Progenitor cell of endocrine pancreas (in vitro differentiated cells): ENCODE measurements around the gene RBBP4. TPM values are rescaled to one million over a fixed set of nuclear protein-coding genes. Genes with fewer than 3 reads are reported as not detected.
"Not testable (repeated sequence)": the region's sequence is repeated elsewhere in the genome, so short reads cannot be mapped to it uniquely, and the experiment has no call there.

ENCODE experiments used
- DNase-seq: peaks from one replicate; pipeline ENCODE4 v3.0.0; 2021; ENCODE audit warnings: low spot score; ENCODE audit not compliant: unreplicated experiment
- H3K27ac Mint-ChIP-seq: 2 replicates; pipeline ENCODE4 v1.8.0; 2021; ENCODE audit warnings: mild to moderate bottlenecking, moderate library complexity, mixed read lengths
- H3K27me3 Mint-ChIP-seq: 2 replicates; pipeline ENCODE4 v1.8.0; 2021; ENCODE audit warnings: mixed read lengths
- H3K36me3 Mint-ChIP-seq: 2 replicates; pipeline ENCODE4 v1.8.0; 2022; ENCODE audit warnings: mixed read lengths; ENCODE audit not compliant: insufficient read depth
- H3K4me1 Mint-ChIP-seq: 2 replicates; pipeline ENCODE4 v1.8.0; 2021; ENCODE audit warnings: low read depth, mixed read lengths
- H3K4me3 Mint-ChIP-seq: 2 replicates; pipeline ENCODE4 v1.8.0; 2021; ENCODE audit warnings: low read depth, mild to moderate bottlenecking, moderate library complexity, mixed read lengths
- H3K9me3 Mint-ChIP-seq: 2 replicates; pipeline ENCODE4 v1.8.0; 2021; ENCODE audit warnings: low read depth, mixed read lengths
- total RNA-seq: library from RNA; stranded (reverse); gene quantifications from 2 replicates; pipeline ENCODE4 v1.2.1, GENCODE V29; 2021
- TF ChIP-seq, protein P1 (sequence below): fragments of 200-600 bp; sonication (generic); IDR thresholded peaks from one replicate; pipeline ENCODE4 v1.5.0; 2021; ENCODE audit warnings: antibody characterized with exemption, mild to moderate bottlenecking; ENCODE audit not compliant: unreplicated experiment

The RBBP4 gene
- total RNA-seq, 1 donor from 2014 or later: 426 TPM

DNA sequence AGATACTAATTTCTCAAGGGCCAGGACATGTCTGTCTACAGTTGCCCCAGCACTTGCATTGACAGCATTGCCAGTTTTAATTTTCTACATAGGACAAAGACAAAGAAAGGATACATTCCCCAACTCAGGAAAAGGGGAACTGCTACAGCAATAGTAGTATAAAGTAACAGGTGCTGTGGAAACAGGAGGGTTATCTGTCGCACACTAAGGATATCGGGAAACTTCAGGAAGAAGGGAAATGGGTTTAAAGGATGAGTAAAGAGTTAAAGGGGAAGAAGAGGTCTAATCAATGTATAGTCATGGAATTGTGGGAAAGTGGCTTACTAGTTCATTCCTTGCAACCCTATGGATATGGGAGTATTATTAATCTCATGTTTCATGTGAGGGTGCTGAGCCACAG, 35.4 kb downstream of the RBBP4 start:
- Mint-ChIP-seq H3K27ac (no peak overlapping the region), H3K9me3 (no peaks in the 10 kb centered on the region), H3K36me3 (peaks cover 24% of the 10 kb centered on the region), H3K27me3 (no peaks in the 10 kb centered on the region), H3K4me3 (no peak overlapping the region), H3K4me1 (no peaks in the 10 kb centered on the region)
- no peak for DNase-seq
- TF ChIP-seq, protein P1, sequence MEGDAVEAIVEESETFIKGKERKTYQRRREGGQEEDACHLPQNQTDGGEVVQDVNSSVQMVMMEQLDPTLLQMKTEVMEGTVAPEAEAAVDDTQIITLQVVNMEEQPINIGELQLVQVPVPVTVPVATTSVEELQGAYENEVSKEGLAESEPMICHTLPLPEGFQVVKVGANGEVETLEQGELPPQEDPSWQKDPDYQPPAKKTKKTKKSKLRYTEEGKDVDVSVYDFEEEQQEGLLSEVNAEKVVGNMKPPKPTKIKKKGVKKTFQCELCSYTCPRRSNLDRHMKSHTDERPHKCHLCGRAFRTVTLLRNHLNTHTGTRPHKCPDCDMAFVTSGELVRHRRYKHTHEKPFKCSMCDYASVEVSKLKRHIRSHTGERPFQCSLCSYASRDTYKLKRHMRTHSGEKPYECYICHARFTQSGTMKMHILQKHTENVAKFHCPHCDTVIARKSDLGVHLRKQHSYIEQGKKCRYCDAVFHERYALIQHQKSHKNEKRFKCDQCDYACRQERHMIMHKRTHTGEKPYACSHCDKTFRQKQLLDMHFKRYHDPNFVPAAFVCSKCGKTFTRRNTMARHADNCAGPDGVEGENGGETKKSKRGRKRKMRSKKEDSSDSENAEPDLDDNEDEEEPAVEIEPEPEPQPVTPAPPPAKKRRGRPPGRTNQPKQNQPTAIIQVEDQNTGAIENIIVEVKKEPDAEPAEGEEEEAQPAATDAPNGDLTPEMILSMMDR: no peak

DNA sequence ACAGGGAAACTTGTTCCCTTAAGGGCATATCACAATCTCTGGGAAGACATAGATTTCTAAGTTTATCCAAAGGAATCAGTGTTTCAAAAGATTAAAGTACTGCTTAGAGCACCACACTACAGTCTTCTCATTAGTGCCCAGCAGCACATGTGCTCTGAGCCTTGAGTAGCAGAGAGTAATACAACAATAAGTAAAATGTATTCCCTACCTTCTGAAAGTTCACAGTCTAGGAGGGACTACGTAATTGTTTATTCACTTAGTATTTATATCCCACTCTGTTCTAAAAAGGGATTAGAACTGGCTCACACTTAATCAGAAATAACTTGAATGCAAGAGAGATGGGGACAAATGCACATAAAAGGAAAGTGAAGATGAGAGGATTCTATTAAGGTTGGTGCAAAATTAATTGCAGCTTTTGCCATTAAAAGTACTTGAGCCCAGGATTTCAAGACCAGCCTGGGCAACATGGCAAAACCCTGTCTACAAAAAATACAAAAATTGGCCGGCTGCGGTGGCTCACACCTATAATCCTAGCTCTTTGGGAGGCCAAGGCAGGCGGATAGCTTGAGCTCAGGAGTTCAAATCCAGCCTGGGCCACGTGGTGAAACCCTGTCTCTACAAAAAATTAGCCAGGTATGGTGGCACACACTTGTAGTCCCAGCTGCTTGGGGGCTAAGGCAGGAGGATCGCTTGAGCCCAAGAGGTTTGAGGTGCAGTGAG, 42.6 kb downstream of the RBBP4 start:
- no peak overlapping the region for H3K4me3 Mint-ChIP-seq
- no peak overlapping the region for H3K27ac Mint-ChIP-seq
- no peaks in the 10 kb centered on the region for H3K4me1 Mint-ChIP-seq
- H3K27me3 Mint-ChIP-seq: no peaks in the 10 kb centered on the region
- no peaks in the 10 kb centered on the region for H3K36me3 Mint-ChIP-seq
- no peak for DNase-seq
- no peaks in the 10 kb centered on the region for H3K9me3 Mint-ChIP-seq
- TF ChIP-seq, protein P1: no peak

DNA sequence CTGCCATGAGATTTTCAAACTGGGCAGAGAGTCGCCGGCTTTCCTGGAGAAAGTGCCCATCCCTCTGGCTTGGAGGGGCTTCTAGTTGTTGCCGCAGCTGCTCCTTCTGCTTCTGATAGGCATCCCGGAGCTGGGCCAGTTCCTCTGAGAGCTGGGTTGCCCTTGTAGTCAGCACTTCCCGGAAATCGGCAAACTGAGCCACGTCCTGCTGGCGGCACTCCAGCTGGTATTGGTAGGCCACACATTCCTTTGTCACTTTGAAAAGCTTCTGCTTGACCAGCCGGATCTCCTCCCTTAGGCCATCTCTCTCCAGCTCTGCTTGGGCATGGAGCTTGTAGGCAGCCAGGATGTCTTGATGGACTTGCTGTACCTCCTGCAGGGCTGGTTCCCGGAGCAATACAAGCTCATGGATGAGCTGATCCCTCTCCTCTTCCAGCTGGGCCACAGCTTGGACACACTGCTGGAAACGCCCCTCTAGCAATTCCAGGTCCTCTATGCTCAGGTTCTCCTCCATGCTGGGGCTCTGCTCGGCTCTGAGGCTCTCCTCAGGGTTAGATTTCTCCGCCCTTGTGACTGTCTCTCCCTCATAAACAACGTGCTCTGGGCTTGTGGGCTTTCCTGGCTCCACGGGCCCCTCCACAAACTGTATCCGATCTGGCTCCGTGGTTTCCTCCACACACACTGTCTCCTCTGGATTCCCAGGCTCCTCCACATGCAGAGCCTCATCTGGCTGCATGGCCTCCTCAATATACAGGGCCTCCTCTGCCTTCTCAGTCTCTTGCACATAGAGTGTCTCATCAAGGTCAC, 44.3 kb downstream of the RBBP4 start:
- TF ChIP-seq, protein P1: no peak
- no peak overlapping the region for H3K27ac Mint-ChIP-seq

DNA sequence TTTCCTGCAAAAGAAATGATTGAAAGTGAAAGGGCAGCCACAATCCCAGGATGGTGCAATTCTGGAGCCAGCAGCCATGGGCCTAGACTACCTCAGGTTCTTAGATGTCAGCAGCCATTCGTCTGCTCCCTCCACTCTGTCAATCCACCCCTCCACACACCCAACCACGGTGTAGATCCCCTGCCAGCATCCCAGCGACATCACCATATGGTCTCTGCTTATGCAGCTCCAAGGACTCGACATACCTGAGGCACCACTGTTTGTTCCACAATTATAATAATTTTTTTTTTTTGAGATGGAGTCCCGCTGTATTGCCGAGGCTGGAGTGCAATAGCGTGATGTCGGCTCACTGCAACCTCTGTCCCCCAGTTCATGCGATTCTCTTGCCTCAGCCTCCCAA, 45.0 kb downstream of the RBBP4 start:
- H3K27me3 Mint-ChIP-seq: peaks cover 11% of the 10 kb centered on the region
- no peaks in the 10 kb centered on the region for H3K4me1 Mint-ChIP-seq
- TF ChIP-seq, protein P1: no peak
- DNase-seq: no peak
- no peak overlapping the region for H3K27ac Mint-ChIP-seq
- no peaks in the 10 kb centered on the region for H3K36me3 Mint-ChIP-seq
- H3K9me3 Mint-ChIP-seq: no peaks in the 10 kb centered on the region
- no peak overlapping the region for H3K4me3 Mint-ChIP-seq

More for the DNA sequence above, 44.3 kb downstream of the RBBP4 start:
- Mint-ChIP-seq H3K27me3 (peaks cover 8% of the 10 kb centered on the region), H3K4me3 (no peak overlapping the region), H3K9me3 (no peaks in the 10 kb centered on the region), H3K4me1 (no peaks in the 10 kb centered on the region), H3K36me3 (no peaks in the 10 kb centered on the region)
- DNase-seq: no peak

DNA sequence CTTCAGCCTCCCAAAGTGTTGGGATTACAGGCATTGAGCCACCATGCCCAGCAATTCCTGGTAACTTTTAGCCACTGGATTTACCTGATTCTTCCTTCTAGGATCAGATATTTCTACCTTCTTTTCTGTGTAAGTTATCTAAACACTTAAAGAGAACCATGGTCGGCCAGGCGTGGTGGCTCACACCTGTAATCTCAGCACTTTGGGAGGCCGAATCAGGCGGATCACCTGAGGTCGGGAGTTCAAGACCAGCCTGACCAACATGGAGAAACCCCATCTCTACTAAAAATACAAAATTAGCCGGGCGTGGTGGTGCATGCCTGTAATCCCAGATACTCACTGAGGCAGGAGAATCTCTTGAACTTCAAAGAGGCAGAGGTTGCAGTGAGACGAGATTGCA, 46.0 kb downstream of the RBBP4 start:
- H3K4me3 Mint-ChIP-seq, H3K27ac Mint-ChIP-seq, H3K9me3 Mint-ChIP-seq, H3K36me3 Mint-ChIP-seq, H3K4me1 Mint-ChIP-seq, DNase-seq: not testable (repeated sequence)
- peaks cover 19% of the 10 kb centered on the region for H3K27me3 Mint-ChIP-seq
